ENCODE results near the gene JADE3. TPM values are rescaled to one million over a fixed set of nuclear protein-coding genes. Genes with fewer than 3 reads are reported as not detected.

Gene JADE3
- total RNA-seq, 1 experiment from 2014 or later: 20.2 TPM

- Histone ChIP-seq H3K27me3 (ENCODE audit: insufficient read depth, low read length) (no peaks in the 10 kb centered on the region), H3K4me2 (ENCODE audit: insufficient read depth, insufficient read length, low read length) (no peak overlapping the region), H3K9me3 (ENCODE audit: control insufficient read depth, low read depth, low read length) (no peaks in the 10 kb centered on the region), H3K4ac (ENCODE audit: low read depth, low read length) (no peak overlapping the region), H2BK5ac (ENCODE audit: insufficient read length, low read length) (no peak overlapping the region), H2AK5ac (ENCODE audit: insufficient read length, low read length) (no peak overlapping the region), H4K8ac (replicated peaks; ENCODE audit: insufficient read length, low read depth, low read length) (no peak overlapping the region), H3K4me1 (ENCODE audit: insufficient read depth, low read length) (no peaks in the 10 kb centered on the region), H3K14ac (ENCODE audit: insufficient read depth, low read length) (no peak overlapping the region), H3K23me2 (ENCODE audit: insufficient read length, low read depth, low read length, poor library complexity, severe bottlenecking) (no peaks in the 10 kb centered on the region), H4K5ac (ENCODE audit: insufficient read length, low read depth, low read length) (no peak overlapping the region), H2BK20ac (ENCODE audit: low read depth, low read length, poor library complexity, severe bottlenecking) (no peak overlapping the region), H3K27ac (ENCODE audit: insufficient read length, low read depth, low read length) (no peak overlapping the region), H3K18ac (ENCODE audit: insufficient read length, low read depth, low read length) (no peak overlapping the region), H4K91ac (ENCODE audit: insufficient read length, low read depth, low read length) (no peak overlapping the region), H2BK12ac (ENCODE audit: insufficient read length, low read depth, low read length) (no peak overlapping the region), H3K9ac (ENCODE audit: extremely low read depth, insufficient read length, low read length) (no peak overlapping the region), H3K23ac (ENCODE audit: insufficient read length, low read depth, low read length) (no peak overlapping the region), H3K79me1 (ENCODE audit: insufficient read depth, low read depth, low read length, poor library complexity, severe bottlenecking) (no peaks in the 10 kb centered on the region), H3T11ph (ENCODE audit: low read length) (no peak overlapping the region), H3K79me2 (ENCODE audit: insufficient read depth, low read length) (no peaks in the 10 kb centered on the region), H3K56ac (ENCODE audit: insufficient read length, low read depth, low read length) (no peak overlapping the region), H2AFZ (ENCODE audit: low read length) (no peak overlapping the region), H2BK120ac (ENCODE audit: low read depth, low read length, poor library complexity, severe bottlenecking) (no peak overlapping the region), H4K20me1 (ENCODE audit: control insufficient read depth, insufficient read depth, insufficient read length) (no peaks in the 10 kb centered on the region), H2BK15ac (ENCODE audit: low read depth, low read length) (no peak overlapping the region)
- no peak overlapping the region for H3K27ac Mint-ChIP-seq
- H3K36me3 Mint-ChIP-seq (ENCODE audit: insufficient read depth in 1 of 3, low read depth in 3 of 3): peaks cover 7 to 14% (median 8%) of the 10 kb centered on the region in 3 experiments
- no peak overlapping the region for H3K4me3 Mint-ChIP-seq
- 0 out of 4 replicates have a peak, but pooled peaks cover 0 to 3% of the 10 kb centered on the region in 2 experiments for H3K4me1 Mint-ChIP-seq
- no peak for DNase-seq
- no peaks in the 10 kb centered on the region for H3K27me3 Mint-ChIP-seq (ENCODE audit: low read depth)
- no CpG with 5 or more reads among the region's 5 CpGs for WGBS (ENCODE audit: extremely low coverage, insufficient read length, low lambda C conversion rate)
- H3K9me3 Mint-ChIP-seq: peaks cover 59 to 64% of the 10 kb centered on the region in 2 experiments
- TF ChIP-seq CTCF (conservative IDR thresholded peaks at IDR 0.05): no peak
These were observed 135.8 kb downstream of the JADE3 start for GRCh38 chrX:47047989-47048388.

Data from H9 (cell line).